ENCODE results near the gene NME2.
A peak's percentile ranks its signal among the peaks of the same experiment; 100 is the strongest.
"Not testable (repeated sequence)": the region's sequence is repeated elsewhere in the genome, so short reads cannot be mapped to it uniquely, and the experiment has no call there.

NME2 gene

DNA sequence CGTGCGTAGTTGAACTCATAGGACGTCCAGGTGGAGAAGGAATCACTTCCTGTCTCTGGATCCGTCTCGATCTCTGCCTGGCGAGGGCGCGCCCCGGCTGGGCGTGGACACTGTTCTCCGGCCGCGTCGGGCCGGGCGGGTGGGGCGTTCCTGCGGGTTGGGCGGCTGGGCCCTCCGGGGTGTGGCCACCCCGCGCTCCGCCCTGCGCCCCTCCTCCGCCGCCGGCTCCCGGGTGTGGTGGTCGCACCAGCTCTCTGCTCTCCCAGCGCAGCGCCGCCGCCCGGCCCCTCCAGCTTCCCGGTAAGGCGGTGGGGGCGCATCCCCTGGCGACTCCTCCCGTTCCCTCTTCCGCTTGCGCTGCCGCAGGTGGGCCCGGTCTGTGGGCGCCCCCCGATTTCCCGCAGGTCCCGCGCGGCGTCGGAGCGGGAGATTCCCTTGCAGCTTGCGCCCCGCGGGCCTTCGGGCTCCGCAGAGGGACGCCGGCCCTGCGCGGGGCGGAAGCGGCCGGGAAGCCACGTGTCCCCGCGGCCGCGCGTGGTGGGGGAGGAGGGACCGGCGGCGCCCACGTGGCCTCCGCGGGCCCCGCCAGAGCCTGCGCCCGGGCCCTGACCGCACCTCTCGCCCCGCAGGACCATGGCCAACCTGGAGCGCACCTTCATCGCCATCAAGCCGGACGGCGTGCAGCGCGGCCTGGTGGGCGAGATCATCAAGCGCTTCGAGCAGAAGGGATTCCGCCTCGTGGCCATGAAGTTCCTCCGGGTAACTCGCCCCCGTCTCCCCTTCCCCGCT lies at the start of gene NME2:
NME2 (plus strand) TSS at position 214 of the 789 bp plus-strand sequence; CDS start at position 634, 420 bp downstream.
- DNase-seq (ENCODE audit: low read depth in 2 of 2): peak; percentile 55 to 69

DNA sequence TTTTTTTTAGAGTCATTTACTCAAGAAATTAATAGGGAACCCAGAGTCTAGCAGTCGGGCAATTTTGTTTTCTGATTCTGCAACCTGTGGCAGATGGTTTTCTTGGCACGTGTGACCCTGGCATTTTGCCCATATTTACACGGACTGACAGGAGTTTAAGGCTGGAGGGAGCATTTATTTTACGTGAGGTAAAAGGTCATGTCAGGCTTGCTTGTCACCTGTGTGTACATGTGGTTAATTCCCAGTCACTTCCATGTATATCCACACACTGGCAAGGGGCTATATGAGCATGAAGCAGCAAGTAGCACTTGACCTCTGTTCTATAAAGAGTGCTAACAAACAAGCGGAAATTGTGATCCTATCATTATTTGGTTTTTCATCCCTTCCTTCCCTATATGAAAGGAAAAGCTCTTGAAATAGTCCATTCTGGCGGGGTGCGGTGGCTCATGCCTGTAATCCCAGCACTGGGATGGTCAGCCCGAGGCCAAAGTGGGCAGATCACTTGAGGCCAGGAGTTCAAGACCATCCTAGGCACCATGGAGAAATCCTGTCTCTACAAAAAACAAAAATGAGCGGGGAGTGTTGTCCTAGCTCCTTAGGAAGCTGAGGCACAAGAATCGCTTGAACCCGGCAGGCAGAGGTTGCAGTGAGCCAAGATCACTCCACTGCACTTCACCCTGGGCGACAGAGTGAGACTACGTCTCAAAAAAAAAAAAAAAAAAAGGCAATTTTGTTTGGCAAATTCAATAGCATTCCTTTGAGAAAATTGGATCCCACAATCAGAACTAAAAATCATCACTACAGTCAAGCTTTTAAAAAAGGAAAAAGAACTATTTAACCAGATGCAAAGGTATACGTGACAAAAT lies 47.6 kb upstream of the NME2 start:
- DNase-seq (ENCODE audit: low read depth in 2 of 2): no peak

DNA sequence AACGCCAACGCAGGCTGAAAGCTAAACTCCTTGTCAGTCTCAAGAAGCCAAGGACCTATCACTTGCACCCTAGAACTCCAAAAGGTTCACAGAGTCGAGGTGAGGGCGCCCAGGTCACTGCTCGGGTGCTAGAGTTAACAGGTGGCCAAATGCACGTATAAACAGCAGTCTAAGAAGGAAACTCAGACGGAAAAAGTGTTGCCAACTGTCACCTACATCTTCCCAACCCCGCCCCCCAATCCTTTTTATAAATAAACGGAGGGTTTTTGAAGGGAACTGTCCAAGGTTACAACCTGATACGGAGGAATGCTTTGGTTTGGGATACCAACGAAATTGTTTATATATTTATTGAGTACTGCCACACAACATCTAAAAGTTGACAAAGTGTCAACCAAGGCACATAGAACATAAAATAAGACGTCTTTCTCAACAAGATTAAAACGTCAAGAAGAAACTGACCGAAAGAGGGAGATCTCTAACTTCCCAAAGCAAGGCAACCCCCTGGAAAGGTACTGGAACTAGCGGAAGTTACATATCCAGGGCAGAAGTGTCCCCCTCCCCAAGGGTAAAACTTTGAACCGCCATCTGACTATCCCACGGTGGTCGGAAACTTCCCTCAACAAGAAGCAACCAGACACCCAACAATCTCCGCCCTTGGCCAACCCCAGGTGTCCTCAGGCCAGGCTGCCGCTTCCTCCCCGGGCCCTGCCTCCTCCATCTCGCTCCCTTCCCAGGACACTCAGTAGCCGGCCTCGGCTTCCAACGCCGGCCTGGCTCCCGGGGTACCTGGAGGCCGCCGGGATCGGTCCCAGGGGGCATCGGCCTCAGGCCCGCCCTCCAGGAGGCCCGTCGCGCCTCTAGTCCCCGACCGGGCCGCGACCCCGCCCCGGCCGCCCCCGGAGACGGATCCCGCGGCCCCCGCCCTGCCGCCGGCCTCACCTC lies 46.5 kb upstream of the NME2 start:
- peak in 1 of 2 donors; percentile 19 for DNase-seq (ENCODE audit: low read depth in 2 of 2)

DNA sequence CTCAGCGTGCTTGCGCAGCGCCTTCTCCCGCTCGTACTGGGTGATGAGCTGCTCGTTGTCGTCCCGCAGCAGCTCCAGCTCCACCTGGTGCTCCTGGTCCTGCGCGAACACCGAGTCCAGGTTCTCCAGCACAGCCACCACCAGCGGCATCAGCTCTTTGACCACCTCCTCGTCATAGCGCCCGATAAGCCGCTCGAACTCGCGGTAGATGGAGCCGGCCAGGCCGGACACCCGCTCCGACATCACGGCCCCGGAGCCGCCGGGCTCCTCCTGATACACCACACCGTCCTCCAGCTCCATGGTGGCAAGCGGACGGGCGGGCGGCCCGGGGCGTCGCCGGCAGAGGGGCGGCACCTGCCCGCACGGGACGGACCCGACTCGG lies 45.9 kb upstream of the NME2 start:
- DNase-seq (ENCODE audit: low read depth in 2 of 2): peak in 1 of 2 donors; percentile 21

DNA sequence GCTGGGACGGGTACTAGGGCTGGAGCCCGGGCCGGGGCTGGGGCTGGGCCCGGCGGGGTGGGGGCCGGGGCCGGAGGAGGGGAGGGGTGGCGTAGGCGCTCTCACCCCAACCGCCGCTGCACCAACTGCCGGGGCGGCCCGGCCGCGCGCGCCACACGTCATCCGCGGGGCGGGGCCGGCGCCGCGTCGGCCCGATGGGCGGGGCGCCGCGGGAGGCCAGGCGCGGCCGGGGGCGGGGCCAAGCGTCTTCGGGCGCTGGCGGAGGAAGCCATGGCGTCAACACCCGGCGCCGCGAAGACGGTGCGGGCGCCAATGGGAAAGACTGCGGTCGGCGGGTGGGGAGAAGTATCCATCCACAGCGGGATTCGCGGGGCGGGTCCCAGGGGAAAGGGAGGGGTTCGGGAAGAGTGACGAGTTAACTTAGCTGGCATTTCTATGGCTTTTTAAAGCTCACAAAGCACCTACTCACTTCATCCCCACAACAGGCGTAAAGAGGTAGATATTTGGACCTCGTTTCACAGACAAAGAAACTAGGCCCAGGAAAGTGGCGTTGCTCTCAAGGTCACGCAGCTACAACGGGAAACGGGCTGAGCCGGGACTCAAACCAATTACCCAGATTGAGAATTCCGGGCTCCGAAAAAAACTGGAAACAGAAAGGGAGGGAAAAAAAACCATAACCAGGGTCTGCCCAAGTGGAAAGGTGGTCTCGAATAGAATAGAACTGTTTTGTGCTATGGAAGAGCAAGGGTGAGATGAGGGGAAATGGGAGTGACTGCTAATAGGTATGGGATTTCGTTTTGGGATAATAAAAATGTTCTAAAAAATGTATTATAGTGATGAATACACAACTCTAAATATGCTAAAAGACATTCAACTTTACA lies 45.2 kb upstream of the NME2 start, which contains the start of gene SPAG9:
SPAG9 (minus strand) TSS at position 130 of the 881 bp plus-strand sequence. CDS start 212 bp downstream, outside the sequence.
- DNase-seq (ENCODE audit: low read depth in 2 of 2): peak; percentile 80 to 89

DNA sequence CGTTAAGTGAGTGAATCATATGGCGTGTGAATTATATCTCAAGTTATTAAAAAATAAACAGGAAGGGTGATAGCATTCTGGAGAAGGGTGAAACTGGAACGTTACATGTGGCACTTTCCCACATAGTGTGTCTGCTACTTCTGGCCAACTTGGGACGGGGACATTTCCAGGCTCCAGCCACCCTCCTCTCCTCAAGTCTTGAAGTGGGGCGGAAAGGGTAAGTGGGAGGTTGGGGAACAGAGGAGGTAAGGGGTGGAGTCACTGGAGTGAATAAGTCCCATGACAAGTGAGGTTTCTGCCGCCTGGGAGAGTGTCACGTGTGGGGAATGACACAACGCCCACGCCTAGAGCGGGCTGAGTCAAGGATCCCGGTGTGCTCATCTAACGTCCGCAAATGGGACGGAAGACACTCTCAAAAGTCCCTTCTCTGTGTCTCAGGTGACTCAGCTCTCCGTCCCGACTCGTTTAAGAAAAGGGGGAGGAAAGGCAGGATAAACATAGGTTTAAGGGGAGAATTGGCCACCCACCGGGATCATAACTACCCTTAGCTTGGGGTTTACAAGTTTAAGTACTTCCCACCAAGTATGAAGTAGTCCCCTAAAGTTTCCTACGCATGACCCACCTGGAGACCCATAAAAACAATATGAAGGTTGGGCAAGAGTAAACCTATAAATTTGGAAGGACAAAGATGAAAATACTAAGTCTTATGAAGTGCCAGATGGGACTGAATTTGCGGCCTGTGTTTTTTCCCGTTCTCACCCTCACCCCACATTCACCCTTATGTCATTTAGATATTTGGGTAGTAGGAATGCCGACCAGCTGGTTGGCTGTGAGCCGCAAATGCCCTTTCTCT lies 44.4 kb upstream of the NME2 start:
- DNase-seq (ENCODE audit: low read depth in 2 of 2): peak; percentile 81 to 85

DNA sequence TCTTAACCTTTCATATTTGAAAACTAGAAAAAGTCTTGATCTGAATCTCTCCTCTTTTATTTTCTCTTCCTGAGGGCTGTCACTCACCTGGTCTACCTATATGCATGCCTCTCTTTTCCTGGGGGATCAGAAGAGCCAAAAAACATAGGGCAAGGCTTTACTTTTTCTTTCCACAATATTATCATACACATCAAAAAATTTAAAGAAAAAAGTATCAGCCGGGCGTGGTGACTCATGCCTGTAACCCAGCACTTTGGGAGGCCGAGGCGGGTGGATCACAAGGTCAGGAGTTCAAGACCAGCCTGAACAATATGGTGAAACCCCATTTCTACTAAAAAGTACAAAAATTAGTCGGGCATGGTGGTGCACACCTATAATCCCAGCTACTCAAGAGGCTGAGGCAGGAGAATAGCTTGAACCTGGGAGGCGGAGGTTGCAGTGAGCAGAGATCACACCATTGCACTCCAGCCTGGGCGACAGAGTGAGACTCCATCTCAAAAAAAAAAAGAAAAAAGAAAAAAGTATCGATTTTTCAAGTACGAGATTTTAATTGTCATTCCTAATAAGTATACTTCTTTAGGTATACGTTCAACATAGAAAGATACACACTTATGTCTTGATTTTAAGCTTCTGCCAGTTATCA lies 43.6 kb upstream of the NME2 start:
- not testable (repeated sequence) for DNase-seq (ENCODE audit: low read depth in 2 of 2)

DNA sequence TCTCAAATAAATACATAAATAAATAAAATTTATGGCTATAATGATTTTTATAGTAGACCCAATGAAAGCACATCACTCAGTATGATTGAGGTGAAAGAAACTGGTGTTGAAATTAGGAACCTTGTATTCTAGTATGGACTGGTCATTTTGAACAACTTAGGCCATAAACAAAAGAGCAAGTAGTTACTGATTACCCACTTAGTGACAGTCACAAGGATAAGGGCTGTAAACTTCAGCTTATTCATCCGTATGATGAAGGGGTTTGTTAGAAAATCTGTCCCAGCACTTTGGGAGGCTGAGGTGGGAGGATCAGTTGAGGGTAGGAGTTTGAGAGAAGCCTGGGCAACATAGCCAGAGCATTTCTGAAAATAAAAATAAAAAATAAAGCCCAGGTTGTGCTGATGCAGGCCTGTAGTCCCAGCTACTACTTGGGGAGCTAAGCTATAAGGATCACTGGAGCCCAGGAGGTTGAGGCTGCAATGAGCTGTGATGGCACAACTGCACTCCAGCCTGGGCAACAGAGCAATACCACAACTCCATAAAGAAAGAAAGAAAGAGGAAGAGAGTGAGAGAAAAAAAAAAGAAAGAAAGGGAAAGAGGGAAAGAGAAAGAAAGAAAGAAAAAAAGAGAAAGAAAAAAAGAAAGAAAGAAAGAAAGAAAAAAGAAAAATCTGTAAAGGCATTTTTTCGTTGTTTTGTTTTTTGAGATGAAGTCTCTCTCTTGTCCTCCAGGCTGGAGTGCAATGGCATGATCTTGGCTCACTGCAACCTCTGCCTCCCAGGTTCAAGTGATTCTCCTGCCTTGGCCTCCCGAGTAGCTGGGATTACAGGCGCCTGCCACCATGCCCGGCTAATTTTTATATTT lies 41.3 kb upstream of the NME2 start:
- no peak for DNase-seq (ENCODE audit: low read depth in 2 of 2)

DNA sequence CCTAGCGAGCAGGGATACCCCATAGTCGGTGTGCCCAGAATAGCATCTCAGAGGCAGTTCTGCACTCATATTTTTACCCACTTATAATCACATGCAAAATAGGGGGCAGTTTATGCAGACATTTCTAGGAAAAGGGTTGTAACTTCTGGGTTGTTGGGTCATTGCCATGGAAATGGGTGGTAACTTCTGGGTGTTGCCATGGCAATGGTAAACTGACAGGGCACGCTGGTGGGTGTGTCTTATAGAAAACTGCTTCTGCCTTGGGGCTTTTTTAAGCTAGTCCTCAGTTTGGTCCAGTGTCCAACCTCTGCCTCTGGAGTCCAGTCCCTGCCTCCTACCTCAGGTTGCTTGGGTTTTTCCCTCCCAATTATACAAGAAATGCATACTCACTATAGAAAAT lies 38.1 kb upstream of the NME2 start:
- DNase-seq (ENCODE audit: low read depth in 2 of 2): no peak

DNA sequence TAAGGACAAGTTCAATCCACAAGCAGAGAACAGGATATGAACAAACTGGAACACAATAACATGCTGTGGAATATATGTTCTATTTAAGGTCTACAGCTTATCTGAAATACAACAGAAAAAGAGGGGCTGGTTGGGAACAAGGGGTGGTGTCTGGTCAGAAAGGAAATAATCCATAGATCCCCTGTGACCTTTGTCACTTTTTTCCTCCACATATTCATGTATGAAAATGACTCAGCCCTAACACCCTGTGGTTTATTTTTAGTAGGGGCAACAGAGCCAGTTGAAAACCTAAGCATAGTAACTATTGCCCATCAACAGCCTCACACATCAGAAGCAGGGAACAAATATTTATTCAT lies 33.3 kb upstream of the NME2 start:
- no peak for DNase-seq (ENCODE audit: low read depth in 2 of 2)

DNA sequence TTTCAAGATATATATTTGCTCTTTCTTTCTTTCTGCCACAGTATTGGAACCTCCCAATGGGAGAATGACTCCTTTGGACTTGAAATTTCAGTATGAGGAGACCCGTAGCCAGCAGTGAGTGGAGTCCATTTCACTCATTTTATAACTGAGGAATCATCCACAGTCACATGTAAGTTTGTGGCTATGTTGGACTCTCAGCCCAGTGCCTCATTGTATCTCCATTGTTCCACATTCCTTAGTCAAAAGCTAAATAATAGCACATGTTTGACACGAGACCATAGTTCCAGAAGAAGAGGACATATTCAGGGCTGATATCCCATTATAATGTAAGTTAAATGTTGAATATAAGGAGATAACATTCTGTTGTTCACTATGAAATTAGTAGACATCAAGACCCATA lies 32.8 kb upstream of the NME2 start:
- DNase-seq (ENCODE audit: low read depth in 2 of 2): no peak

DNA sequence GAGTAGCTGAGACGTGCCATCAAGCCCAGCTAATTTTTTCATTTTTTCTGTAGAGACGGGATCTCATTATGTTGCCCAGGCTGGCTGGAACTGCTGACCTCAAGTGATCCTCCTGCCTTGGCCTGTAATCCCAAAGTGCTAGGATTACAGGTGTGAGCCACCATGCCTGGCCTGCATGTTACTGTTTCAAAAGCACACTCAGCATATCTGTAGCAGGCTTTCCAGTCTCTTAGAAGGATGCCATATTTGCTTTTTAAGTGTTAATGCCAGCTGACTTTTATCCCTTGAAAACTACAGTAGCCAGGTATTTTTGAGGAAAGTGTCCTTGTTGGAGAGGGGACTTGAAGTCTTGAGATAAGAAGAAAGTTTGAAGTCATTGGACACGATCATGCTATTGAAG lies 30.3 kb upstream of the NME2 start:
- DNase-seq (ENCODE audit: low read depth in 2 of 2): no peak

DNA sequence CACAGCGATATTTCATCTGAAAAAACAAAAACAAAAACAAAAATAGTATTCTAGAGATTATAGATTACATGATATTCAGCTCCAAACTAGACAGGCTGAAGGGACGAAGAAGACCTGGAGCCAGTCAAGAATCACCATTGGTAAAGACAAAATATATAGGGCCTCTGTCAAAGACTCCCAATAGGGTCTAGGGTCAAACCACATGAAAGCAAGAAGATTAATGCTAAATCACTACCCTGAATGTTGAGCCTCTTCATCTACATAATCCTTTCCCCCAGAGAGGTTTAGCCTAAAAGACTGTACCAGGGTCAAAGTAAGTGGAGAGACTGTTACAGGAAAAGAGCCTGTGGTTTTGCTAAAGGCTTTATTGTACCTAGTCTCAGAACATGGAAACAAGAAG lies 23.6 kb upstream of the NME2 start:
- DNase-seq (ENCODE audit: low read depth in 2 of 2): no peak

DNA sequence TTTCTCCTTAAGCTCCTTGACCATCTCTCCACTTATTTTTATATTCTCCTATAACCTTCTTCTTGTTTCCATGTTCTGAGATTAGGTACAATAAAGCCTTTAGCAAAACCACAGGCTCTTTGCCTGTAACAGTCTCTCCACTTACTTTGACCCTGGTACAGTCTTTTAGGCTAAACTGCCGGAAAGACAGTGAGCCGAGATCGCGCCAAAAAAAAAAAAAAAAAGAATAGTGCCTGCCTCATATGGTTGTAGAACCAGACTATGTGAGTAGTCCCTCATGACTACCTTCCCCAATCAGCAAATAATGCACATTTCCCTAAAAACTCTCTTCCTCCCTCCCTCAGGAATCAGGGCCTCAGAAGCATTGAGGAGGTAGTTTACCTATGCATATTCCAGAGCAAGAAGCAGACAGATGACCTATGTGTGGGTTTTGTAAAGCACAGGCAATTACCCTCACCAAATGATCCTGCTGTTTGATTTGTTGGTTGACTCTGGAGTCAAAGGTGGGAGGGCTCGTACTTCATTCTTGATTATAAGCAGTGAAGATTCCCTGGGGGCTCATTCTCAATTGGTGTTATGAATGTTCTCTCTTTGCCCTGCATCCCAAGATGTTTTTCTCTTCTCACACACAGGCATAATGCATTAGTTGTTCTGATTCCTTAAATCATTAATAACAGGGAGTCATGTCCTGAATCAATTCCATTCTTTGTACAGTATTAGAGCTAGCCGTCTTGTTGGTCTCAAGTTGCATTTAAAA lies 21.8 kb upstream of the NME2 start:
- DNase-seq (ENCODE audit: low read depth in 2 of 2): no peak

DNA sequence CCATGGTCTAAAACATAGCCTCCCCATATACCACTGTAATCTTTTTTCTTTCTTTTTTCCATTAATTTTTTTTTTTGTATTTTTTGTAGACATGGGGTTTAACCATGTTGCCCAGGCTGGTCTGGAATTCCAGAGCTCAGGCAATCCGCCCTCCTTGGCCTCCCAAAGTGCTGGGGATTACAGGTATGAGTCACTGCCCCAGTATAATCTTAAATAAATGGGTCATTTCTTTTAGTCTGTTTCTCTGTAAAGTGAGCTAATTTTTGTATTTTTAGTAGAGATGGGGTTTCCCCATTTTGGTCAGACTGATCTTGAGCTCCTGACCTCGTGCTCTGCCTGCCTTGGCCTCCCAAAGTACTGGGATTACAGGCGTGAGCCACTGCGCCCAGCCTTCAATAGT lies 18.6 kb upstream of the NME2 start:
- no peak for DNase-seq (ENCODE audit: low read depth in 2 of 2)

DNA sequence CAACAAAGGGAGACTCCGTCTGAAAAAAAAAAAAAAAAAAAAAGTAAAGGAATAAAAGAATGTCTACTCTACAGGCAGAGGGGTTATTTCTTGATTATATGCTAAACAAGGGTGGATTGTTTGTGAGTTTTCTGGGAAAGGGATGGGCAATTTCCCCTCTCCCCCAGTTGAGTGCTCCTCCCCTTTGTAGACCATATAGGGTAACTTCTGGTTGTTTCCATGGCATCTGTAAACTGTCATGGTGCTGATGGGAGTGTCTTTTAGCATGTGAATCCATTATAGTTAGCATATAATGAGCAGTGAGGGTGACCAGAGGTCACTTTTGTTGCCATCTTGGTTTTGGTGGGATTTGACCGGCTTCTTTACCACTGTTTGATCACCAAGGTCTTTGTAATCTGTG lies 17.0 kb upstream of the NME2 start:
- no peak for DNase-seq (ENCODE audit: low read depth in 2 of 2)

DNA sequence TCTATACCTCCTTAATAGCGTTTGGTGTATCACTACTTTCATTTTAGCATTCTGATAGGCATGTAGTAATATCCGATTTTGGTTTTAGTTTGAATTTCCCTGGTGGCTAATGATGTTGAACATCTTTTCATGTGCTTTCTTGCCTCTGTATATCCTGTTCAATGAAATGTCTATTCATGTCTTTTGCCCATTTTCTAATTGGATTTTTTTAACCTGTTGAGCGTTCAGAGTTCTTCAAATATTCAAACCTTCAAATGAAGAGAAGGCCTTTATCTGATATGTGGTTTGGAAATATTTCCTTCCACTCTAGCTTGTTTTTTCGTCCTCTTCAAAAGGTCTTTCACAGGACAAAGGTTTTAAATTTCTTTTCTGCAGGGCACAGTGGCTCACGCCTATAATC lies 15.3 kb upstream of the NME2 start:
- no peak for DNase-seq (ENCODE audit: low read depth in 2 of 2)

DNA sequence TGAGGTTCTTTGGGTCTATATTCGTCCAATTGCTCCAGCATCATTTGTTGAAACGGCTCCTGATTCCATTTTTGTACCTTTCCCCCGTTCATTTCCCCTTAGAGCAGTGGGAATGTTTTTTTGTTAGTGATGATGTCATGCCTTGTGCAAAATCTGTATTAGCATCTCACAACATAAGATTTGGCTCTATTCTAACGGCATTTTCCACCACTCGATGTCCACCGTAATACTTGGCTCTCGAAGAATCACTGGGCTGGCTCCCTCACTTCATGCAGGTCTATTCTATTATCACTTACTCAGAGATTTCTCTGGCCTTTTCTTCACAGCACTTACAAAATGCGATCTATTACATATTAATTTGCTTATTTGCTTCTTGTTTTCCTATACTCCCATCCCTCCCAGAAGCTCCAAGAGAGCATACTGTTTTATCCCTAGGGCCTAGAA lies 13.4 kb upstream of the NME2 start:
- no peak for DNase-seq (ENCODE audit: low read depth in 2 of 2)
